Measurements from ENCODE around the gene HNMT.

GRCh38 chr2:137977790-137978189, 13.5 kb downstream of the HNMT start:
- no peak for TF ChIP-seq CTCF (IDR thresholded peaks at IDR 0.05)
- TF ChIP-seq POLR2A (IDR thresholded peaks at IDR 0.05), result no peak
- TF ChIP-seq EP300 (IDR thresholded peaks at IDR 0.05), result no peak

All from ovary (tissue), 3 donors.